GM21786 (cell line): ENCODE measurements around the gene PDXK.
A peak's percentile ranks its signal among the peaks of the same experiment; 100 is the strongest.

Source experiments
- ATAC-seq: cut with Tn5 transposase; IDR thresholded peaks from one replicate; pipeline ENCODE4 v1.9.1; 2021; ENCODE audit not compliant: unreplicated experiment

PDXK gene

GRCh38 chr21:43761886-43762285, 43.0 kb downstream of the PDXK start:
- ATAC-seq = no peak

DNA sequence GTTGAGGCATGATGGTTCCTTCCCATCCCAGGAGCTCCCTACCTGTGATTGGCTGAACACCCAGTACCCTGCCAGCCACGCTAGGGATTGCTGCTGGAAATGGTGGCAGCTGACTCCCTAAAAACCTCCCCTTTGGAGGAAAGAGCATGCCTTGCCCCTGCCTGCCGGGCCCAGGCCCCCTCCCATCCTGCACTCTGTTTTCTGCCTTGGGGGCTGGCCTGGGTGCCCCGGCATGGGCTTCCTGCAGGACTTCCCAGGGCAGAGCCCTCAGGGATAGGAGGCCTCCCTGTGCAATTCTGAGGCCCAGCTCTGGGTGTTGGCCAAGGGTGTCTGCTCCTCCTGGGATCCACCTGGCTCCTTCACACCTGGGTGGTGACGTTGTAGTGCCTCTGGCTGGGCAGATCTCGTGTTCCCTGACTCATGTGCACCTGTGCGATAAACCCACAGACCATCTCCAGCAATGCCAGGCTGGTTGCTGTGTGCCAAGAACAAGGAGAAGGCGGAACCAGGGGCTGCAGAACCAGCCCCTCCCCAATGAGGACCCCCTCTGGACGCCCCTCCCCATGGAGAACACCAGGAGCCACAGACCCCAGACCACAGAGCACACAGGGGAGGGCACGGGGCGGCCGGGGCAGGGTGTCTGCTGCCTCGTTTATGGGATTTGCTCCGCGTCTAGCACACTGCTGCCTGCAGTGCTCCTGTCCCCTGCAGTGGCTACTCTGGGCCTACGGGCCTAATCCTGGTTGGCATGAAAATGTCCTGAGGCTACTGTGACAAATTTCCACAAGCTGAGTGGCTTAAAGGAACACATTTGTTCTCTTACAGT, 43.6 kb downstream of the PDXK start:
- no peak for ATAC-seq

GRCh38 chr21:43763901-43764523, 45.1 kb downstream of the PDXK start:
- no peak for ATAC-seq

DNA sequence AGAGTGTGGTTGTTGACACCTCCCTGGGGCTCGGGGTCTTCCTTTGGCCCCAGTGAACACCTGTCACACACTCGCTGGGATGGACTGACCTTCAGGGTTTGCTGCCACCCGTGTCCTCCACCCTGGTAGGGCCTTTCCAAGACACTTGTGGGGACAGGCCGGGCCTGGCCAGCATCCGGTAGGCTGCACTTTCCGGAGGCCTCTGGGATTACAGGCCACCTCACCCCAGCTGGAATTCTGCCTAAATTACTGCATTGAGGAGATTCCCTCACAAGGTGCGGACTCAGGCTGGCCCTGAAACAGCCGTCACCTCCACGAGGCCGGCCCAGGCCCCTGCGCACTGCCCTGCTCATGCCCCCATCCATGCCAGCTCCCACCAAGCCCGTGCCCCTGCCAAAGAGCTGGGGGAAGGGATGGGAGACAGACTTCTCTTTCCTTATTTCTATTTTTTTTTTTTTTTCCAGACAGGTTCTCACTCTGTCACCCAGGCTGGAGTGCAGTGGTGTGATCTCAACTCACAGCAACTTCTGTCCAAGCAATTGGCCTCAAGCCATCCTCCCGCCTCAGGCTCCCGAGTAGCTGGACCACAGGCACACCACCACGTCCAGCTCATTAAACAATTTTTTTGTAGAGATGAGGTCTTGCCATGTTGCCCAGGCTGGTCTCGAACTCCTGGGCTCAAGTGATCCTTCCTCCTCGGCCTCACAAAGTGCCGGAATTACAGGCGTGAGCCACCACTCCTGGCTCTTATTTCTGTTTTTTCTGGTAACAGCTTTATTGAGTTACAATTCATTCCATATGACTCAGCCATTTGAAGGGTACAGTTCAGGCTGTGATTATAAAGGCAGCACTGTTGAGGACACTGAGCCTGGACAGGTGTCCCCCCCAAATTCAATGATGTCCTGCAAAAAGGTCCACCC, 45.9 kb downstream of the PDXK start:
- ATAC-seq = no peak

- no peak for ATAC-seq
Observed at GRCh38 chr21:43766734-43767497, 48.0 kb downstream of the PDXK start.

DNA sequence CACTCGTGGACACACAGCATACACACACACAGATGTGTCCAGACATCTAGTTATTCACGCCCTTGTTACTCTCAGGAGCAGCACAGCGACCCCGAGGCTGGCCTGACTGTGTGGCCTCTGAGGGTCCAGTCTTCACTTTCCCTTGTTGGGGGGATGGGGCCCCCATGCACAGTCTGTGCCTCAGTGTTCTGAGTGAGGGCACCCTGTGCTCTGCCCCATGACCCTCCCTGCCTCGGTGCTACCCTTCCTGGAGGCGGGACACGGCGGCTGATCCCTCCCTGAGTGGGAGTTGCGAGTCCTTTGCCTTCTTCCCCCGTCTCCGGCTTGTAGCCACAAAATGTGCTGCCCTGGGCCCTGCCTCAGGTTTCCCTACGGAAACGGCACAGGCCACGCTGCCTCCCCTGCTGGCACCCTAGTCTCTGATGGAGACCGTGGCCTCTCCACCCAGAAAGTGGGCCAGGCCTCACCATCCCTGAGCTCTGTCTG, 48.6 kb downstream of the PDXK start:
- no peak for ATAC-seq

DNA sequence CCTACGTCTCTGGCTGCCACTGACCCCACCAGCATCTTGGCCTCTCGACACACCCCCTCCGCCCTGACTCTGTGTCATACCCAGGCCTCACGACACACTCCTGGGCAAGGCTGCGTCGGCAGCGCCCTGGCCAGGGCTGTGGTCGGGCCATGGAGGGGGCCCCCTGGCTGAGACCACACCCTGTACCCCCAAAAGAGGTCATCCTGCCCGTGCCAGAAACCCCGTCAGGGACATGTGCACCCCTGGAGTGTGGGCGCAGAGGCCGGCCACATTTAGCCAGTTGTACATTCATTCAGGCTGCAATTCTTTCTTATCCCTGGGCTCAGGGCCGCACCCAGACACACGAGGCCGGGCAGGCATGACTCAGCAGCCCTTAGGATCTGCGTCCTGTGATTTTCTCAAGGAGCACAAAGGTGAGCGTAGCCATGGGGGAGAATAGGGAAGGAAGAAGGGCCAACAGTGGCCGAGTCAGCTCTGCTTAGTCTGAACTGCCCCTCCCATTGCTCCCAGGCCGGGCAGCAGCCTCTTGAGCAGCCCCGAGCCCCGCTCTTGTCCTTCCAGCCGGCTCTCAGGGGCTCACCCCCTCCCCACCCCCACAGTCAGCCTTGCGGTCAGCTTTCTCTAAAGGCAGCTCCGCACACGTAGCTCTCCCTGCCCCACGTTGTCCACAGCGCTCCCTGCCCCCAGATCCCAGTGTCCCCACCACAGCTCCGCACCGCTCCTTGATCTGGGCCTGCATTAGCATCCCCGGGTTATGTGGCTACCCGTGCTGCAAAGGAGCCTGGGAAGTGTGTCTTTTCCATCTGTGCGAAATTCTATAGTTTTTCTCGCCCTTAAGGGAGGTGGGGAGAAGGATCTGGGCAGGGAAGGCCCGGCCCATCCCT, 49.3 kb downstream of the PDXK start:
- no peak for ATAC-seq

- ATAC-seq = no peak
Observed at GRCh38 chr21:43768868-43769167, 49.9 kb downstream of the PDXK start.

- no peak for ATAC-seq
Observed at GRCh38 chr21:43769325-43769958, 50.5 kb downstream of the PDXK start.

- no peak for ATAC-seq
Observed at GRCh38 chr21:43770066-43770655, 51.2 kb downstream of the PDXK start.

DNA sequence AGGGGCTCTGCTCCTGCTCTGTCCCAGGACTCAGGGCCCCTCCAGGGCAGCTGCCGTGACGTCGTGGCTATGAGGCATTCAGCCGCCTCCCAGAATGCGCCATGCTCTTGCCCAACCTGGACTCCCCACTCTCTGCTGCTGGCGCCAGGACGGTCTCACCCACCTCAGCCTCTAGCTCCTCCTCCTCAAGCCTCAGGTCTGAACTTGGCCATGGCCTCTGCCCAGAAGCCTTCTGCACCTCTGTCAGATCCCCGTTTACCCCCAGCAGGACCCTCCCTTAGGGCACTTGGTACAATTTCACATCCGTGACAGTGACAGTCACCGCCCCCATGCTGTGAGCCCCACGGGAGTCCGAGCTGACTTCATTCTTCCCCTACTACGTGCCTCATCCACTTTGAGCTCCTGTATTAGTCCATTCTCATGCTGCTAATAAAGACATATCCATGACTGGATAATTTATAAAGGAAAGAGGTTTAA, 52.3 kb downstream of the PDXK start:
- ATAC-seq = no peak

DNA sequence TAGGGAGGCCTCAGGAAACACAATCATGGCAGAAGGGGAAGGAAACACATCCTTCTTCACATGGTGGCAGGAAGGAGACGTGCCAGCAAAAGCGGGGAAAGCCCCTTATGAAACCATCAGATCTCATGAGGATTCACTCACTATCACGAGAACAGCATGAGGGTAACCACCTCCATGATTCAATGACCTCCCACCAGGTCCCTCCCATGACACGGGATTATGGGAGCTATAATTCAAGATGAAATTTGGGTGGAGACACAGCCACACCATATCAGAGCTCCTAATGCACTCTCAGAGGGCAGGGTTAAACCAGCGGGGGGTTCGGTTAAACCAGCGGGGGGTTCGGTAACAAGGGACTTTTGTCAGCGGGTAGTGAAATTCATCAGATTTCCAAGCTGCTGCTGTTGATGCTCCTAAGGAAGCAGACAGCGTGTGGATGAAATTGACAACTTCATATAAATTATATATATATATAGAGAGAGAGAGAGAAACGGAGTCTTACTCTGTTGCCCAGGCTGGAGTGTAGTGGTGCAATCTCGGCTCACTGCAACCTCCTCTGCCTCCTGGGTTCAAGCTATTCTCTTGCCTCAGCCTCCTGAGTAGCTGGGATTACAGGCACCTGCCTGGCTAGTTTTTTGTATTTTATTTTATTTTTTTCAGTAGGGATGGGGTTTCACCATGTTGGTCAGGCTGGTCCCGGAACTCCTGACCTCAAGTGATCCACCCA, 52.9 kb downstream of the PDXK start:
- no peak for ATAC-seq

GRCh38 chr21:43772425-43772821, 53.5 kb downstream of the PDXK start:
- no peak for ATAC-seq

DNA sequence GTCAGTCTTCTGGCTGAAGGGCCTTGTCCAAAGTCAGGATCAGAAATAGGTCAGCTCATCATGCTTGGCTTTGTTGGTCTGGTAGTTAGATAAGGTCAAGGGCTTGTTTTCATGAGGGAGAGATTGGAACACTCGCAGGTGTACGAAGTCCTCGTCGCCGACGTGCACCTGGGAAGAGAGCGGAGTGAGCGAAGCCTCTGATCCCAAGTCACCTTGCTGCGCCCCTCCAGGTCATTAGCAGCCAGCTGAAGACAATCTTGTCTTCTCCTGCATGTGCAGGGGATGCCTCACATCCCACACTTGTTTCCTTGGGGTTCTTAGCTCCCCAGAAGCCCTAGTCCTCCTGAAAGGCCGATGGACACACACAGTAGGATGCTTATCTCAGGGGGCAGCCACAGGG, 55.2 kb downstream of the PDXK start:
- ATAC-seq = no peak

DNA sequence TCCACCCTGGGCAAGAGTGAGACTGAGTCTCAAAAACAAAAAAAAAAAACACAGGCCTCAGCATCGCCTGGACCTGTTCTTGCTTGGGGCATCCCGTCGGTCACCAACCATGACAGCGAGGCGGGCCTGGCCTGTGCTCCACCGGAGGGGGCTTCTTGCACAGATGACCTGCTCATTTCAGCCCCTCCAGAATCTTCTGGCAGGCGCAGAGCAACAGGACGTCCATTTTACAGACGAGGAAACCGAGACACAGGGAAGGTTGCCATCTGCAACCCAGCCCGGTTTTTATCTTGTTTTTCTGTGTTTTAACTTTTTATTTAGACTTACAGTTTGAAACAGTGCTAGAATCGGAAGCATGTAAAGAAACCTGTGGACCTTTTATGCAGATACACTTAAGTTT, 56.3 kb downstream of the PDXK start:
- ATAC-seq = no peak

- ATAC-seq = peak; percentile 61
Observed at GRCh38 chr21:43775795-43776430, 57.0 kb downstream of the PDXK start, which contains the start of gene CSTB. CSTB (minus strand) TSS chr21:43776308; CDS start chr21:43776269, 39 bp downstream.

DNA sequence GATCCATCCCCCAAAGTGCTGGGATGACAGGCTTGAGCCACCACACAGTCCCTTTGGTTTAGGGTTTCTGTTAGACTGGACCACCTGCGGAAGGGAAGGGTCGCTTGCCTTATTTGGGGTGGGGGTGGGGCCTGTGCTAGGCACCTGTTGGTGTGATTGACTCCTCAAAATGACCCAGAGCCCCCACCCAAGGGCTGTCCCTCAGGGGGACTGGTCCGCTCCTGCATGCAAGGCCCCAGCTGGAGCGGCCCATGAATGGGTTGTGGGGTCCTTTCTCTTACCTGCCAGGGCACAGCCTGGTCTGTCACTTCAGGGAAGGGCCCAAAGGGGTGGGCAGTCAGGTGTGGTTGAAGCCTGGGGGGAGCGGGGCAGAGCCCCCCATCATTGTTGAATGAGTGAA, 59.0 kb downstream of the PDXK start:
- no peak for ATAC-seq
